AG04450 (cell line): ENCODE results near the gene KIAA1958. TPM values are rescaled to one million over a fixed set of nuclear protein-coding genes. Genes with fewer than 3 reads are reported as not detected.

Source experiments
- CTCF ChIA-PET: fragments of 300-600, 350-600 bp; formaldehyde crosslinking; extraction: SDS; loops from one replicate; lab custom pipeline; 2022; ENCODE audit warnings: antibody characterized with exemption, inconsistent platforms; lab: Charles Lee
- POLR2A ChIA-PET: fragments of 350-600 bp; formaldehyde crosslinking; extraction: SDS; loops from one replicate; lab custom pipeline; 2021; ENCODE audit warnings: antibody characterized with exemption, inconsistent platforms; lab: Yijun Ruan, JAX
- DNase-seq: peaks from one replicate; pipeline ENCODE4 v3.0.0-alpha.2; 2011; ENCODE audit warnings: low read depth, low spot score
- H3K27ac ChIP-seq: one replicate; pipeline ENCODE4 v1.5.1; 2012; ENCODE audit warnings: low read depth, low read length, control low read depth
- H3K27me3 ChIP-seq: one replicate; pipeline ENCODE4 v1.6.0; 2012; ENCODE audit warnings: low read length; ENCODE audit not compliant: control insufficient read depth, insufficient read depth
- H3K4me3 ChIP-seq: 2 replicates; pipeline ENCODE4 v1.5.1; 2011; ENCODE audit warnings: mild to moderate bottlenecking, low read depth, low read length, control low read depth
- H3K9me3 ChIP-seq: 2 replicates; pipeline ENCODE4 v1.5.1; 2012; ENCODE audit warnings: low read length; ENCODE audit not compliant: control insufficient read depth, insufficient read depth
- CTCF ChIP-seq: IDR thresholded peaks from 2 replicates; pipeline ENCODE4 v1.5.1; 2011; ENCODE audit warnings: low read depth, low read length, control low read depth, inconsistent platforms
- polyA plus RNA-seq: library from polyadenylated mRNA; depleted of rRNA; stranded (reverse); fragments of >200 nt; gene quantifications from 2 replicates; pipeline ENCODE4 v1.2.3, GENCODE V29; 2011

The KIAA1958 gene
- polyA plus RNA-seq, 1 experiment: 0.88 TPM

DNA sequence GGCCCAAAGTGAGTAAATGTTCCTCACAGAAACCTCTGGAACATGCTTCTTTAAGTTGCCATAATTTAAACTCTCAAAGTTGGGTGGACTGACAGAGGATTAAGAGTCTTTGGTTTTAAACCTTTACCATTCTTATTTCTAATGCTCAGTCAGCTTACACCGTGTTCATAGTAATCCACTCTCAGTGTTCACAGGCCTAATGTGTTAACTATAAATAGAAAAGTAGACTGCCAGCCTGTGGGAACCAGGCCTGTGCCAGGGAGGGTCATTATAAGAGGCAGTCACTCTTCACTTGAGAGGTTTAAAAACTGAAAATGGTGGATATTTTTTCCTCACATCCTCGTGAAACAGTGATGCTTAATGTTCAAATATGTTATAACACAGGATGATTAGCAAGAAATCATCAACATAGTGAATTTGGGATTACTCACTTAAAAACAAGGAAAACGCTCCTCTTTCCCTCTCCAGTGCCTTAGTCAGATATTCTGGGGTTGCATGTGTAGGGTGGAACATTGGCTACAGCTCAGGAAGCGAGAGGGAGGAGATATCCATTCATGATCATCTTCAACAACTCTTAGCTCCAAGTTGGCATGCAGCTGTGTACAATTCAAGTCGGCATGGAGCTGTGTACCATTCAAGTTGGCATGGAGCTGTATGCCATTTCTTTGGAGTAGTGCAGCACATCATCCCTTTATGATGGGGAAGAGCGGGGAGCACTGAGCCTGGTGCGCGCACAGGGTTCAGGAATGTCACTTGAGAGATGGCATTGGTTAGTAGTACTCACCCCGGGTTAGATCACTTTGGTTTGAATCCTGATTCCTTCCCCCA lies 65.8 kb downstream of the KIAA1958 start:
- no peak overlapping the region for H3K27ac ChIP-seq
- no peak for TF ChIP-seq CTCF
- no peak overlapping the region for H3K4me3 ChIP-seq
- CTCF ChIA-PET: no interaction called here
- H3K9me3 ChIP-seq: no peaks in the 10 kb centered on the region
- POLR2A ChIA-PET: no interaction called here
- no peaks in the 10 kb centered on the region for H3K27me3 ChIP-seq
- DNase-seq: no peak

DNA sequence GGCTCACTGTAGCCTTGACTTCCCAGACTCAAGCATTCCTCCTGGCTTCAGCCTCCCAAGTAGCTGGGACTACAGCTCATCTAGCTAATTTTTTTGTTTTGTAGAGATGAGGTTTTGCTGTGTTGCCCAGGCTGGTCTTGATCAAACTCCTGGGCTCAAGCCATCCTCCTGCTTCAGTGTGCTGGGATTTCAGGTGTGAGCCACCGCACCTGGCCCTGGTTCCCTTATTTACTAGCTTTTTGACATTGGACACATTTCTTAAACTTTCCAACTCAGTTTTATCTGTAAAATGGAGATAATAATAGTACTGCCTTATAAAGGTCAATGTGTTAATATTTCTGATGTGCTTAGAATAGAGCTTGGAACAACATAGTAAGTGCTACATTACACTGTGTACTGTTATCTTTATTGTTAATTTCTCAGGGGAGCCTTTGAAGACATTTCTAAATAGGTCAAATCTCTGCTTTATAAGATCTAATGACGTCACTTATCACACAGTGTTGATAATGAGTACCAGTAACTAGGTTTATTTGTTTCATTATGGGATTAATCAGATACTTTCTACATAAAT lies 66.7 kb downstream of the KIAA1958 start:
- H3K9me3 ChIP-seq: no peaks in the 10 kb centered on the region
- CTCF ChIA-PET: no interaction called here
- H3K27me3 ChIP-seq: no peaks in the 10 kb centered on the region
- H3K4me3 ChIP-seq: no peak overlapping the region
- H3K27ac ChIP-seq: no peak overlapping the region
- POLR2A ChIA-PET: no interaction called here
- DNase-seq: no peak
- no peak for TF ChIP-seq CTCF

DNA sequence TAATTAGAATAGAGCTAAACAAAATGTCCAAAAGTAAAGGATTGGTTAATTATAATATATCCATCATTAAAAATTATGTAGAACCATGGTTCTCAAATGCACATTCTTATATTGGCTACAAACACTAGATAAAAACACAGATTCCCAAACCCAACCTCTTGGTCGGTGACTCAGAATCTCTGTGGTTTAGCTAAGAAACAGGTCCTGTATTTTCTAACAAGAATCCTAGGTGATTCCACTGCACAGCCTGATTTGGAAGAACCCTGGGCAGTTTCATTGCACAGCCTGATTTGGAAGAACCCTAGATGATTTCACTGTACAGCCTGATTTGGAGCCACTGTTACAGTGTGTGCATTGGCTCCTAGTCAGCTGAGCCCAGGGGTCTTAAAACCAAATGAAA lies 67.9 kb downstream of the KIAA1958 start:
- TF ChIP-seq CTCF: no peak

GRCh38 chr9:112555101-112555643 lies 68.5 kb downstream of the KIAA1958 start:
- CTCF ChIA-PET: no interaction called here
- Histone ChIP-seq H3K9me3 (no peaks in the 10 kb centered on the region), H3K4me3 (no peak overlapping the region), H3K27me3 (no peaks in the 10 kb centered on the region), H3K27ac (no peak overlapping the region)
- POLR2A ChIA-PET: no interaction called here
- no peak for DNase-seq
- TF ChIP-seq CTCF: no peak

More for the DNA sequence above, 67.9 kb downstream of the KIAA1958 start:
- Histone ChIP-seq H3K27me3 (no peaks in the 10 kb centered on the region), H3K4me3 (no peak overlapping the region), H3K9me3 (no peaks in the 10 kb centered on the region), H3K27ac (no peak overlapping the region)
- no peak for DNase-seq
- CTCF ChIA-PET: no interaction called here
- POLR2A ChIA-PET: no interaction called here

GRCh38 chr9:112555844-112556482 lies 69.3 kb downstream of the KIAA1958 start:
- DNase-seq: no peak
- Histone ChIP-seq H3K9me3 (no peaks in the 10 kb centered on the region), H3K4me3 (no peak overlapping the region), H3K27ac (no peak overlapping the region), H3K27me3 (no peaks in the 10 kb centered on the region)
- no peak for TF ChIP-seq CTCF
- CTCF ChIA-PET: no interaction called here
- POLR2A ChIA-PET: no interaction called here
